Measurements from ENCODE around the gene CDH12. TPM values are rescaled to one million over a fixed set of nuclear protein-coding genes. Genes with fewer than 3 reads are reported as not detected.

Gene CDH12
- polyA plus RNA-seq, 3 donors, result 6.0 to 6.2 (median 6.1) TPM

- no peak for DNase-seq
Measured at GRCh38 chr5:21823588-21823987, 1029.6 kb downstream of the CDH12 start.

- DNase-seq, result no peak
Measured at GRCh38 chr5:21823076-21823574, 1030.0 kb downstream of the CDH12 start.

- no peak for DNase-seq
Measured at GRCh38 chr5:21820527-21820926, 1032.6 kb downstream of the CDH12 start.

- no peak for DNase-seq
Measured at GRCh38 chr5:21818370-21818720, 1034.8 kb downstream of the CDH12 start.

GRCh38 chr5:21817668-21818369 is 1035.3 kb downstream of the CDH12 start:
- DNase-seq, result no peak

- DNase-seq, result peak; percentile 11
Measured at GRCh38 chr5:21810737-21811316, 1042.3 kb downstream of the CDH12 start.

GRCh38 chr5:21809611-21810010 is 1043.5 kb downstream of the CDH12 start:
- DNase-seq, result no peak

GRCh38 chr5:21807953-21808352 is 1045.2 kb downstream of the CDH12 start:
- no peak for DNase-seq

- no peak for DNase-seq
Measured at GRCh38 chr5:21806943-21807342, 1046.2 kb downstream of the CDH12 start.

- no peak for DNase-seq
Measured at GRCh38 chr5:21806271-21806670, 1046.9 kb downstream of the CDH12 start.

- DNase-seq, result peak; percentile 37
Measured at GRCh38 chr5:21802869-21803490, 1050.2 kb downstream of the CDH12 start.

- no peak for DNase-seq
Measured at GRCh38 chr5:21802100-21802499, 1051.0 kb downstream of the CDH12 start.

GRCh38 chr5:21792748-21793147 is 1060.4 kb downstream of the CDH12 start:
- DNase-seq, result no peak

GRCh38 chr5:21791304-21791703 is 1061.8 kb downstream of the CDH12 start:
- DNase-seq, result no peak

GRCh38 chr5:21784487-21784886 is 1068.7 kb downstream of the CDH12 start:
- no peak for DNase-seq

GRCh38 chr5:21783074-21783679 is 1070.0 kb downstream of the CDH12 start:
- no peak for DNase-seq

- no peak for DNase-seq
Measured at GRCh38 chr5:21776466-21776865, 1076.7 kb downstream of the CDH12 start.

GRCh38 chr5:21774801-21775200 is 1078.3 kb downstream of the CDH12 start:
- no peak for DNase-seq

GRCh38 chr5:21774281-21774680 is 1078.9 kb downstream of the CDH12 start:
- no peak for DNase-seq

GRCh38 chr5:21773456-21773855 is 1079.7 kb downstream of the CDH12 start:
- DNase-seq, result no peak

GRCh38 chr5:21765406-21765805 is 1087.7 kb downstream of the CDH12 start:
- no peak for DNase-seq

GRCh38 chr5:21739096-21739495 is 1114.0 kb downstream of the CDH12 start:
- no peak for DNase-seq

- DNase-seq, result no peak
Measured at GRCh38 chr5:21723500-21723899, 1129.6 kb downstream of the CDH12 start.
